ENCODE measurements around the gene SPAG16.

GRCh38 chr2:214286011-214286410 is 1001.7 kb downstream of the SPAG16 start:
- TF ChIP-seq CEBPB (IDR thresholded peaks at IDR 0.05) (no peak), RAD21 (conservative IDR thresholded peaks at IDR 0.05 in 1 of 2, IDR thresholded peaks at IDR 0.05 in 1 of 2) (no peak)

Measured in A549 (cell line).